SU-DHL-6 (cell line): ENCODE results near the gene FGA.

Experiments
- CTCF ChIP-seq: fragments of 200-600 bp; sonication (generic); IDR thresholded peaks from one replicate; pipeline ENCODE4 v1.5.1; 2017; ENCODE audit warnings: antibody characterized with exemption, mild to moderate bottlenecking, low read length, moderate library complexity; ENCODE audit not compliant: insufficient read depth, poor library complexity, severe bottlenecking
- EZH2phosphoT487 ChIP-seq: fragments of 200-600 bp; sonication (generic), shearing (Covaris generic); conservative IDR thresholded peaks from 2 replicates; pipeline ENCODE4 v1.6.1; 2018; ENCODE audit warnings: mild to moderate bottlenecking, antibody characterized with exemption, low read length, moderate library complexity, mixed read lengths

- no peak for TF ChIP-seq CTCF
- TF ChIP-seq EZH2phosphoT487, result no peak
Observed at GRCh38 chr4:154549894-154550790, 40.4 kb downstream of the FGA start, which contains the start of gene PLRG1.
